Neuronal stem cell (in vitro differentiated cells): ENCODE data around the gene PPP1R13L.
"Not testable (repeated sequence)": the region's sequence is repeated elsewhere in the genome, so short reads cannot be mapped to it uniquely, and the experiment has no call there.

Experiments
- DNase-seq: peaks from one replicate; pipeline ENCODE4 v3.0.0-alpha.2; 2013; ENCODE audit warnings: low spot score
- H2AFZ ChIP-seq: one replicate; pipeline ENCODE4 v1.6.1; 2013; ENCODE audit warnings: mild to moderate bottlenecking, low read length, inconsistent platforms
- H2AK5ac ChIP-seq: 2 replicates; pipeline ENCODE4 v1.6.1; 2013; ENCODE audit warnings: low read depth, mild to moderate bottlenecking, inconsistent platforms, low read length, moderate library complexity, mixed read lengths
- H2BK120ac ChIP-seq: 2 replicates; pipeline ENCODE4 v1.6.1; 2013; ENCODE audit warnings: low read depth, mild to moderate bottlenecking, inconsistent platforms, low read length, moderate library complexity, mixed read lengths
- H2BK12ac ChIP-seq: one replicate; pipeline ENCODE4 v1.6.1; 2013; ENCODE audit warnings: low read length, inconsistent platforms
- H2BK15ac ChIP-seq: 2 replicates; pipeline ENCODE4 v1.6.1; 2013; ENCODE audit warnings: mild to moderate bottlenecking, low read length, inconsistent platforms, mixed read lengths
- H2BK5ac ChIP-seq: one replicate; pipeline ENCODE4 v1.6.1; 2013; ENCODE audit warnings: inconsistent platforms, mild to moderate bottlenecking, low read length, moderate library complexity
- H3K14ac ChIP-seq: one replicate; pipeline ENCODE4 v1.6.1; 2013; ENCODE audit warnings: low read length, inconsistent platforms
- H3K18ac ChIP-seq: 2 replicates; pipeline ENCODE4 v1.6.1; 2013; ENCODE audit warnings: low read length, inconsistent platforms
- H3K23ac ChIP-seq: 2 replicates; pipeline ENCODE4 v1.6.1; 2013; ENCODE audit warnings: low read depth, mild to moderate bottlenecking, mixed read lengths, low read length, inconsistent platforms; ENCODE audit not compliant: poor library complexity
- H3K27ac ChIP-seq: replicated peaks from 3 replicates; pipeline ENCODE4 v1.5.1; 2013; ENCODE audit warnings: low read length, inconsistent platforms
- H3K27me3 ChIP-seq, 3 experiments: 2 replicates each; pipeline ENCODE4 v1.6.1; 2013; ENCODE audit warnings: low read length in 3 of 3, mild to moderate bottlenecking in 2 of 3, inconsistent platforms in 1 of 3, low read depth in 1 of 3, mixed read lengths in 1 of 3, moderate library complexity in 1 of 3; ENCODE audit not compliant: control insufficient read depth in 3 of 3, insufficient read depth in 3 of 3
- H3K36me3 ChIP-seq, 2 donors: replicated peaks in 1 of 2; 2 replicates each; pipeline ENCODE4 v1.6.1; 2013; ENCODE audit warnings: low read length in 2 of 2; ENCODE audit not compliant: control insufficient read depth in 2 of 2, insufficient read depth in 2 of 2
- H3K4ac ChIP-seq: 2 replicates; pipeline ENCODE4 v1.6.1; 2013; ENCODE audit warnings: inconsistent platforms, mild to moderate bottlenecking, low read length, moderate library complexity
- H3K4me1 ChIP-seq, 2 donors: 1 replicate in 1 of 2; 2 replicates in 1 of 2; pipeline ENCODE4 v1.6.1; 2013; ENCODE audit warnings: low read length in 2 of 2, low read depth in 1 of 2; ENCODE audit not compliant: control insufficient read depth in 2 of 2, insufficient read depth in 1 of 2
- H3K4me2 ChIP-seq: one replicate; pipeline ENCODE4 v1.6.1; 2013; ENCODE audit warnings: mild to moderate bottlenecking, low read length, inconsistent platforms; ENCODE audit not compliant: insufficient read depth, poor library complexity, severe bottlenecking
- H3K4me3 ChIP-seq, 2 donors: 2 replicates each; pipeline ENCODE4 v1.5.1; 2013; ENCODE audit warnings: low read length in 2 of 2, mild to moderate bottlenecking in 2 of 2, inconsistent platforms in 1 of 2, moderate library complexity in 1 of 2
- H3K79me1 ChIP-seq: one replicate; pipeline ENCODE4 v1.6.1; 2013; ENCODE audit warnings: low read depth, mild to moderate bottlenecking, inconsistent platforms, low read length, moderate library complexity
- H3K9ac ChIP-seq: one replicate; pipeline ENCODE4 v1.6.1; 2013; ENCODE audit warnings: mild to moderate bottlenecking, low read depth, low read length, inconsistent platforms; ENCODE audit not compliant: poor library complexity
- H3K9me3 ChIP-seq, 2 donors: replicated peaks in 1 of 2; 2 replicates each; pipeline versions ENCODE3 to v1.6.1; 2013; ENCODE audit warnings: low read length in 2 of 2, mild to moderate bottlenecking in 2 of 2, inconsistent platforms in 1 of 2, low read depth in 1 of 2, mixed read lengths in 1 of 2, moderate library complexity in 1 of 2; ENCODE audit not compliant: control insufficient read depth in 2 of 2, insufficient read depth in 1 of 2
- H4K8ac ChIP-seq: one replicate; pipeline ENCODE4 v1.6.1; 2013; ENCODE audit warnings: low read depth, mild to moderate bottlenecking, inconsistent platforms, low read length, moderate library complexity
- H4K91ac ChIP-seq: one replicate; pipeline ENCODE4 v1.6.1; 2013; ENCODE audit warnings: low read length, low read depth, mild to moderate bottlenecking, inconsistent platforms; ENCODE audit not compliant: poor library complexity
- WGBS, 2 donors: extraction: QIAGEN DNeasy Blood & Tissue Kit; methylation state at CpG; one replicate each; pipeline ENCODE4 v1.1.7; 2013; ENCODE audit warnings: missing lambda C conversion rate in 2 of 2, mixed read lengths in 1 of 2; ENCODE audit not compliant: insufficient read length in 2 of 2, insufficient replicate concordance in 1 of 2; ENCODE audit errors: extremely low coverage in 2 of 2; 5-methylcytosine and 5-hydroxymethylcytosine counted together

The PPP1R13L gene

GRCh38 chr19:45417151-45417550 is 12.3 kb upstream of the PPP1R13L start:
- no peaks in the 10 kb centered on the region for H3K4me1 ChIP-seq

GRCh38 chr19:45414468-45414867 is 9.6 kb upstream of the PPP1R13L start:
- no peak overlapping the region for H3K27ac ChIP-seq
- H2BK120ac ChIP-seq, result no peak overlapping the region
- no peak overlapping the region for H3K18ac ChIP-seq
- no peaks in the 10 kb centered on the region for H3K9me3 ChIP-seq
- H4K91ac ChIP-seq, result no peak overlapping the region
- no peak overlapping the region for H3K14ac ChIP-seq
- H4K8ac ChIP-seq, result no peak overlapping the region
- no peak overlapping the region for H3K23ac ChIP-seq
- no peak overlapping the region for H2BK12ac ChIP-seq
- H3K36me3 ChIP-seq, result peaks cover 29 to 82% of the 10 kb centered on the region in 2 donors
- H3K4ac ChIP-seq, result no peak overlapping the region
- H2AFZ ChIP-seq, result no peak overlapping the region
- no peak overlapping the region for H3K4me3 ChIP-seq
- no peak overlapping the region for H2BK5ac ChIP-seq
- no peak overlapping the region for H3K9ac ChIP-seq
- H2BK15ac ChIP-seq, result no peak overlapping the region
- H2AK5ac ChIP-seq, result no peak overlapping the region
- DNase-seq, result no peak
- no peaks in the 10 kb centered on the region for H3K79me1 ChIP-seq
- no peak overlapping the region for H3K4me2 ChIP-seq
- no CpG with 5 or more reads among the region's 8 CpGs for WGBS, 2 donors
- H3K4me1 ChIP-seq, result no peaks in the 10 kb centered on the region
- H3K27me3 ChIP-seq, result no peaks in the 10 kb centered on the region

More at GRCh38 chr19:45417151-45417550, 12.3 kb upstream of the PPP1R13L start:
- Histone ChIP-seq H2BK5ac (no peak overlapping the region), H3K4ac (no peak overlapping the region), H3K27ac (no peak overlapping the region), H3K79me1 (no peaks in the 10 kb centered on the region), H3K14ac (no peak overlapping the region), H3K36me3 (peaks cover 38 to 88% of the 10 kb centered on the region in 2 donors), H3K4me2 (no peak overlapping the region), H3K18ac (no peak overlapping the region), H3K9me3 (no peaks in the 10 kb centered on the region), H4K91ac (no peak overlapping the region), H3K9ac (no peak overlapping the region), H2BK120ac (no peak overlapping the region), H3K4me3 (no peak overlapping the region), H2BK15ac (no peak overlapping the region), H2AK5ac (no peak overlapping the region), H2BK12ac (no peak overlapping the region), H2AFZ (no peak overlapping the region), H3K27me3 (no peaks in the 10 kb centered on the region), H4K8ac (no peak overlapping the region), H3K23ac (no peak overlapping the region)
- DNase-seq, result no peak
- WGBS, 2 donors, result no CpG with 5 or more reads among the region's 4 CpGs

- H2BK120ac ChIP-seq, result no peak overlapping the region
- peak overlapping the region; percentile 11 for H3K4me2 ChIP-seq
- H3K27ac ChIP-seq, result no peak overlapping the region
- no peaks in the 10 kb centered on the region for H3K4me1 ChIP-seq
- H3K14ac ChIP-seq, result no peak overlapping the region
- no peak overlapping the region for H3K4me3 ChIP-seq
- no peak overlapping the region for H2BK5ac ChIP-seq
- H3K36me3 ChIP-seq, result peaks cover 24 to 83% of the 10 kb centered on the region in 2 donors
- no peak overlapping the region for H2BK15ac ChIP-seq
- no peak overlapping the region for H3K23ac ChIP-seq
- no peak overlapping the region for H2AK5ac ChIP-seq
- H3K4ac ChIP-seq, result no peak overlapping the region
- H3K9me3 ChIP-seq, result no peaks in the 10 kb centered on the region
- no peak overlapping the region for H2BK12ac ChIP-seq
- no peak overlapping the region for H4K91ac ChIP-seq
- no peak overlapping the region for H3K9ac ChIP-seq
- WGBS, 2 donors, result no CpG with 5 or more reads among the region's 6 CpGs
- DNase-seq, result no peak
- no peak overlapping the region for H4K8ac ChIP-seq
- H2AFZ ChIP-seq, result no peak overlapping the region
- no peaks in the 10 kb centered on the region for H3K79me1 ChIP-seq
- H3K18ac ChIP-seq, result no peak overlapping the region
- no peaks in the 10 kb centered on the region for H3K27me3 ChIP-seq
Measured at GRCh38 chr19:45413497-45413896, 8.6 kb upstream of the PPP1R13L start.

- H3K4me2 ChIP-seq, H3K14ac ChIP-seq, H3K9me3 ChIP-seq, H3K4ac ChIP-seq, H2AFZ ChIP-seq, H3K18ac ChIP-seq, H2BK120ac ChIP-seq, H3K9ac ChIP-seq, H2BK15ac ChIP-seq, H3K79me1 ChIP-seq, H3K27me3 ChIP-seq, H3K27ac ChIP-seq, H4K91ac ChIP-seq, H4K8ac ChIP-seq, DNase-seq, H3K4me3 ChIP-seq, H2AK5ac ChIP-seq, H3K4me1 ChIP-seq, H3K23ac ChIP-seq, H2BK12ac ChIP-seq, H2BK5ac ChIP-seq: not testable (repeated sequence)
- no CpG with 5 or more reads among the region's 4 CpGs for WGBS, 2 donors
- peaks cover 16 to 59% of the 10 kb centered on the region in 2 donors for H3K36me3 ChIP-seq
Measured at GRCh38 chr19:45410330-45410729, 5.5 kb upstream of the PPP1R13L start.
